Retinal pigment epithelial cell (primary cell): ENCODE data around the gene SPINT1.
"Not testable (repeated sequence)": the region's sequence is repeated elsewhere in the genome, so short reads cannot be mapped to it uniquely, and the experiment has no call there.

ENCODE experiments used
- DNase-seq: peaks from one replicate; pipeline ENCODE4 v3.0.0-alpha.2; 2010; ENCODE audit warnings: low read depth
- H3K4me3 ChIP-seq: 2 replicates; pipeline ENCODE4 v1.5.1; 2011; ENCODE audit warnings: mild to moderate bottlenecking, low read length, control low read depth, moderate library complexity
- CTCF ChIP-seq: conservative IDR thresholded peaks from 2 replicates; pipeline ENCODE4 v1.5.1; 2011; ENCODE audit warnings: low read depth, low read length, control low read depth, inconsistent platforms

SPINT1 gene

GRCh38 chr15:40859206-40859851, 15.5 kb downstream of the SPINT1 start:
- DNase-seq, result no peak
- H3K4me3 ChIP-seq, result no peak overlapping the region
- peak; percentile 95 for TF ChIP-seq CTCF

- not testable (repeated sequence) for H3K4me3 ChIP-seq, DNase-seq
Measured at GRCh38 chr15:40861147-40861546, 17.3 kb downstream of the SPINT1 start.

- DNase-seq, result no peak
- no peak for TF ChIP-seq CTCF
- no peak overlapping the region for H3K4me3 ChIP-seq
Measured at GRCh38 chr15:40863660-40864270, 19.9 kb downstream of the SPINT1 start.

- TF ChIP-seq CTCF, result no peak
Measured at GRCh38 chr15:40867199-40867598, 23.4 kb downstream of the SPINT1 start.

GRCh38 chr15:40869686-40870085, 25.8 kb downstream of the SPINT1 start:
- TF ChIP-seq CTCF, result no peak
- DNase-seq, result no peak
- no peak overlapping the region for H3K4me3 ChIP-seq

More at GRCh38 chr15:40867199-40867598, 23.4 kb downstream of the SPINT1 start:
- no peak for DNase-seq
- no peak overlapping the region for H3K4me3 ChIP-seq

GRCh38 chr15:40870716-40871115, 26.9 kb downstream of the SPINT1 start:
- no peak for TF ChIP-seq CTCF
- no peak for DNase-seq
- no peak overlapping the region for H3K4me3 ChIP-seq

GRCh38 chr15:40871749-40872617, 28.1 kb downstream of the SPINT1 start:
- H3K4me3 ChIP-seq, result no peak overlapping the region
- DNase-seq, result no peak

More at GRCh38 chr15:40871749-40872617, 28.1 kb downstream of the SPINT1 start:
- no peak for TF ChIP-seq CTCF
